H9 (cell line): Measurements from ENCODE around the gene FHIT. TPM values are rescaled to one million over a fixed set of nuclear protein-coding genes. Genes with fewer than 3 reads are reported as not detected.

ENCODE experiments used
- DNase-seq: peaks from one replicate; pipeline ENCODE4 v3.0.0-alpha.2; 2017
- H2AFZ ChIP-seq: one replicate; pipeline ENCODE4 v1.6.1; 2013; ENCODE audit warnings: mild to moderate bottlenecking, low read length, control low read depth, moderate library complexity
- H2AK5ac ChIP-seq: 2 replicates; pipeline ENCODE4 v1.6.1; 2013; ENCODE audit warnings: low read length, control low read depth, mixed read lengths; ENCODE audit not compliant: insufficient read length
- H2BK120ac ChIP-seq: one replicate; pipeline ENCODE4 v1.6.1; 2013; ENCODE audit warnings: low read depth, mild to moderate bottlenecking, low read length, control low read depth, inconsistent platforms; ENCODE audit not compliant: poor library complexity, severe bottlenecking
- H2BK12ac ChIP-seq: 2 replicates; pipeline ENCODE4 v1.6.1; 2013; ENCODE audit warnings: low read length, control low read depth, mixed read lengths, low read depth; ENCODE audit not compliant: insufficient read length
- H2BK15ac ChIP-seq: 2 replicates; pipeline ENCODE4 v1.6.1; 2013; ENCODE audit warnings: low read depth, low read length, control low read depth
- H2BK20ac ChIP-seq: one replicate; pipeline ENCODE4 v1.6.1; 2013; ENCODE audit warnings: low read depth, mild to moderate bottlenecking, low read length, control low read depth, inconsistent platforms; ENCODE audit not compliant: poor library complexity, severe bottlenecking
- H2BK5ac ChIP-seq: 2 replicates; pipeline ENCODE4 v1.6.1; 2013; ENCODE audit warnings: low read length, control low read depth, mixed read lengths; ENCODE audit not compliant: insufficient read length
- H3K14ac ChIP-seq: 2 replicates; pipeline ENCODE4 v1.6.1; 2013; ENCODE audit warnings: low read length, control low read depth; ENCODE audit not compliant: insufficient read depth
- H3K18ac ChIP-seq: 2 replicates; pipeline ENCODE4 v1.6.1; 2013; ENCODE audit warnings: low read depth, mild to moderate bottlenecking, mixed read lengths, low read length, control low read depth; ENCODE audit not compliant: insufficient read length
- H3K23ac ChIP-seq: 2 replicates; pipeline ENCODE4 v1.6.1; 2013; ENCODE audit warnings: low read length, control low read depth, mixed read lengths, low read depth; ENCODE audit not compliant: insufficient read length
- H3K23me2 ChIP-seq: 2 replicates; pipeline ENCODE4 v1.6.1; 2013; ENCODE audit warnings: low read depth, mild to moderate bottlenecking, mixed read lengths, low read length, control low read depth; ENCODE audit not compliant: insufficient read length, poor library complexity, severe bottlenecking
- H3K27ac ChIP-seq: 2 replicates; pipeline ENCODE4 v1.5.1; 2013; ENCODE audit warnings: low read length, control low read depth, mixed read lengths, low read depth; ENCODE audit not compliant: insufficient read length
- H3K27me3 ChIP-seq: 2 replicates; pipeline ENCODE4 v1.6.1; 2013; ENCODE audit warnings: low read length, control low read depth, inconsistent platforms; ENCODE audit not compliant: insufficient read depth
- H3K4ac ChIP-seq: 2 replicates; pipeline ENCODE4 v1.6.1; 2013; ENCODE audit warnings: low read depth, mild to moderate bottlenecking, control low read depth, inconsistent platforms, low read length, moderate library complexity
- H3K4me1 ChIP-seq: 2 replicates; pipeline ENCODE4 v1.6.1; 2013; ENCODE audit warnings: low read length, control low read depth, inconsistent platforms; ENCODE audit not compliant: insufficient read depth
- H3K4me2 ChIP-seq: 2 replicates; pipeline ENCODE4 v1.6.1; 2013; ENCODE audit warnings: low read length, control low read depth, mixed read lengths; ENCODE audit not compliant: insufficient read length, insufficient read depth
- H3K56ac ChIP-seq: 2 replicates; pipeline ENCODE4 v1.6.1; 2013; ENCODE audit warnings: low read depth, mild to moderate bottlenecking, mixed read lengths, low read length, control low read depth; ENCODE audit not compliant: insufficient read length
- H3K79me1 ChIP-seq: 2 replicates; pipeline ENCODE4 v1.6.1; 2013; ENCODE audit warnings: low read depth, mild to moderate bottlenecking, moderate library complexity, low read length, control low read depth, inconsistent platforms; ENCODE audit not compliant: insufficient read depth, poor library complexity, severe bottlenecking
- H3K79me2 ChIP-seq: 2 replicates; pipeline ENCODE4 v1.6.1; 2013; ENCODE audit warnings: low read length, control low read depth, inconsistent platforms; ENCODE audit not compliant: insufficient read depth
- H3K9ac ChIP-seq: 2 replicates; pipeline ENCODE4 v1.6.1; 2013; ENCODE audit warnings: low read length, control low read depth, mixed read lengths; ENCODE audit not compliant: insufficient read length; ENCODE audit errors: extremely low read depth
- H3K9me3 ChIP-seq: one replicate; pipeline ENCODE4 v1.6.1; 2013; ENCODE audit warnings: low read depth, low read length, inconsistent platforms; ENCODE audit not compliant: control insufficient read depth
- H3T11ph ChIP-seq: one replicate; pipeline ENCODE4 v1.6.1; 2013; ENCODE audit warnings: mild to moderate bottlenecking, low read length, control low read depth, inconsistent platforms
- H4K20me1 ChIP-seq: one replicate; pipeline ENCODE4 v1.6.1; 2013; ENCODE audit not compliant: control insufficient read depth, insufficient read length, insufficient read depth
- H4K5ac ChIP-seq: 2 replicates; pipeline ENCODE4 v1.6.1; 2013; ENCODE audit warnings: low read depth, mild to moderate bottlenecking, mixed read lengths, low read length, control low read depth; ENCODE audit not compliant: insufficient read length
- H4K8ac ChIP-seq: replicated peaks from 2 replicates; pipeline ENCODE4 v1.6.1; 2013; ENCODE audit warnings: low read length, control low read depth, mixed read lengths, low read depth; ENCODE audit not compliant: insufficient read length
- H4K91ac ChIP-seq: 2 replicates; pipeline ENCODE4 v1.6.1; 2013; ENCODE audit warnings: low read depth, mild to moderate bottlenecking, moderate library complexity, mixed read lengths, low read length, control low read depth; ENCODE audit not compliant: insufficient read length
- H3K27ac Mint-ChIP-seq, 3 experiments: 2 replicates in 2 of 3; 3 replicates in 1 of 3; pipeline ENCODE4 v1.8.0; 2020 to 2021; ENCODE audit warnings: mixed read lengths in 3 of 3, mild to moderate bottlenecking in 1 of 3, moderate library complexity in 1 of 3
- H3K27me3 Mint-ChIP-seq: 2 replicates; pipeline ENCODE4 v1.8.0; 2021; ENCODE audit warnings: low read depth, mild to moderate bottlenecking, moderate library complexity, mixed read lengths
- H3K36me3 Mint-ChIP-seq, 3 experiments: 2 replicates in 2 of 3; 3 replicates in 1 of 3; pipeline ENCODE4 v1.8.0; 2020 to 2021; ENCODE audit warnings: low read depth in 3 of 3, mixed read lengths in 3 of 3; ENCODE audit not compliant: insufficient read depth in 1 of 3
- H3K4me1 Mint-ChIP-seq, 2 experiments: 2 replicates each; pipeline ENCODE4 v1.8.0; 2020; ENCODE audit warnings: mixed read lengths in 2 of 2
- H3K4me3 Mint-ChIP-seq, 2 experiments: 2 replicates in 1 of 2; 3 replicates in 1 of 2; pipeline ENCODE4 v1.8.0; 2020 to 2021; ENCODE audit warnings: mild to moderate bottlenecking in 2 of 2, mixed read lengths in 2 of 2, moderate library complexity in 1 of 2
- H3K9me3 Mint-ChIP-seq, 2 experiments: 2 replicates in 1 of 2; 3 replicates in 1 of 2; pipeline ENCODE4 v1.8.0; 2020; ENCODE audit warnings: mild to moderate bottlenecking in 2 of 2, mixed read lengths in 2 of 2, moderate library complexity in 1 of 2
- WGBS: extraction: QIAGEN DNeasy Blood & Tissue Kit; methylation state at CpG from one replicate; pipeline ENCODE4 v1.1.7; 2013; ENCODE audit warnings: missing lambda C conversion rate, low lambda C conversion rate, mixed read lengths; ENCODE audit not compliant: insufficient read length; ENCODE audit errors: extremely low coverage; 5-methylcytosine and 5-hydroxymethylcytosine counted together
- total RNA-seq: library from RNA; stranded (reverse); gene quantifications from 2 replicates; pipeline ENCODE4 v1.2.1, GENCODE V29; 2021
- TF ChIP-seq, protein P1 (sequence below): fragments of 200-600 bp; sonication (generic); conservative IDR thresholded peaks from 3 replicates; pipeline ENCODE4 v1.8.0; 2021; ENCODE audit warnings: antibody characterized with exemption, mild to moderate bottlenecking

FHIT gene
- total RNA-seq, 1 experiment from 2014 or later: 3.0 TPM

DNA sequence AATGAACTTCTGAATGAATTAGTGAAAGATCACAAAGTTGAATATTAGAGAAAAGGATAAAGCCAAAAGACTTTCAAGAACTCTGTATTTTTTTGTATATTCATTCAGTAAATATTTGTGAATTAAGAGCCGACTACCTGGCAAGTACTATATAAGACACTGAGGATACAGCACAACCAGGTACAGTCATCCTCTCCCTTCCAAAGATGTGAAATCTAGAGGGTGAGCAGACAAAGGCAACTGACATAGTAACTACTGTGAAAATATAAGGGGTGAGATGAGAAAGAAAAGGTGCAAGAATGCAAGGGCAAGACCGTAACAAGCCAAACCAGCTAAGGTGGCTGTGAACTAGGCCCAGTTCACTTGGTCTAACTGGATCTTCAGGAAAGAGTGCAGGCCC, 1226.9 kb downstream of the FHIT start:
- no peak overlapping the region for H3K27ac Mint-ChIP-seq

More for the DNA sequence above, 1226.9 kb downstream of the FHIT start:
- Histone ChIP-seq H3K79me1 (no peaks in the 10 kb centered on the region), H3K9ac (no peak overlapping the region), H3K18ac (no peak overlapping the region), H3K14ac (no peak overlapping the region), H4K20me1 (no peaks in the 10 kb centered on the region), H3K4me1 (no peaks in the 10 kb centered on the region), H2AK5ac (no peak overlapping the region), H2BK120ac (no peak overlapping the region), H3K56ac (no peak overlapping the region), H4K5ac (no peak overlapping the region), H2BK15ac (no peak overlapping the region), H3T11ph (no peak overlapping the region), H2BK5ac (no peak overlapping the region), H2BK20ac (no peak overlapping the region), H3K23me2 (no peaks in the 10 kb centered on the region), H3K4ac (no peak overlapping the region), H4K91ac (no peak overlapping the region), H3K27me3 (no peaks in the 10 kb centered on the region), H3K4me2 (no peak overlapping the region), H2BK12ac (no peak overlapping the region), H3K9me3 (no peaks in the 10 kb centered on the region), H3K79me2 (no peaks in the 10 kb centered on the region), H3K23ac (no peak overlapping the region), H2AFZ (no peak overlapping the region), H4K8ac (no peak overlapping the region), H3K27ac (no peak overlapping the region)
- Mint-ChIP-seq H3K4me3 (no peak overlapping the region), H3K27me3 (no peaks in the 10 kb centered on the region; the same call in 1 of the 2 replicates), H3K9me3 (no peaks in the 10 kb centered on the region), H3K4me1 (peaks cover 0 to 5% of the 10 kb centered on the region in 2 experiments; a peak in 1 of 4 replicates), H3K36me3 (no peaks in the 10 kb centered on the region)
- DNase-seq: no peak
- WGBS: no CpG with 5 or more reads among the region's 2 CpGs
- TF ChIP-seq, protein P1, sequence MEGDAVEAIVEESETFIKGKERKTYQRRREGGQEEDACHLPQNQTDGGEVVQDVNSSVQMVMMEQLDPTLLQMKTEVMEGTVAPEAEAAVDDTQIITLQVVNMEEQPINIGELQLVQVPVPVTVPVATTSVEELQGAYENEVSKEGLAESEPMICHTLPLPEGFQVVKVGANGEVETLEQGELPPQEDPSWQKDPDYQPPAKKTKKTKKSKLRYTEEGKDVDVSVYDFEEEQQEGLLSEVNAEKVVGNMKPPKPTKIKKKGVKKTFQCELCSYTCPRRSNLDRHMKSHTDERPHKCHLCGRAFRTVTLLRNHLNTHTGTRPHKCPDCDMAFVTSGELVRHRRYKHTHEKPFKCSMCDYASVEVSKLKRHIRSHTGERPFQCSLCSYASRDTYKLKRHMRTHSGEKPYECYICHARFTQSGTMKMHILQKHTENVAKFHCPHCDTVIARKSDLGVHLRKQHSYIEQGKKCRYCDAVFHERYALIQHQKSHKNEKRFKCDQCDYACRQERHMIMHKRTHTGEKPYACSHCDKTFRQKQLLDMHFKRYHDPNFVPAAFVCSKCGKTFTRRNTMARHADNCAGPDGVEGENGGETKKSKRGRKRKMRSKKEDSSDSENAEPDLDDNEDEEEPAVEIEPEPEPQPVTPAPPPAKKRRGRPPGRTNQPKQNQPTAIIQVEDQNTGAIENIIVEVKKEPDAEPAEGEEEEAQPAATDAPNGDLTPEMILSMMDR: no peak
